ENCODE measurements around the gene KCNMA1.

DNA sequence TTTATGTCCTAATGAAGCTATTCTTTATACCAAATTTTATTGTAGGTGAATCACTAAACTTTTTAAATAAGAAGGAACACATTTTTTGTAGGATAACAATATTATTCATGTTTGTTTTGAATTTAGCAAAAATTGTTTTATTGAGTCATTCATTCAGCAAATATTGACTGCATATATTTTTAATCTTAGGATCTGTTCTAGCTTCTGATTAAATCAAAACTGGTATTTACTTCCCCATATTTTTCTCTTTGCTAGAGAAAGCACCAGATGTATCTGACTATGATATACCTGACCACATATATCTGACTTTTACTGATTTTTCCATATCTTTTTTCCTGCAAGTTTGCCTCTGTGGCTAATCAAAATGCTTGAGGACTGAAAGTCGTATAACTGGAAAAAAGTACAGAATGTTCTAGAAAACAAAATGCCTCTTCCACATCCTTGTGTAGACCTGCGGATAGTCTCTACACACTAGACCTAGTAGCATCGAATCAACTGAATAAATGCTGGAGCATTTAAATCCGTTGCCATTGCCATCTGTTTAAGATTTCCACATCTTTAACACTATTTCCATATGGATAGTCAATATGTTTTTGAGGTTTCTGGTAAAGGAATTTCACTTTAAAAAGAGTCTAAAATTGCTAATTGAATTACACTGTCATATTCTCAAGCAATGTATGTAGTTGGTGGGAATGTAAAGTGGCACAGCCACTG lies 594.7 kb downstream of the KCNMA1 start:
- no peak for TF ChIP-seq POLR2A (IDR thresholded peaks at IDR 0.05)
- TF ChIP-seq, protein P1, sequence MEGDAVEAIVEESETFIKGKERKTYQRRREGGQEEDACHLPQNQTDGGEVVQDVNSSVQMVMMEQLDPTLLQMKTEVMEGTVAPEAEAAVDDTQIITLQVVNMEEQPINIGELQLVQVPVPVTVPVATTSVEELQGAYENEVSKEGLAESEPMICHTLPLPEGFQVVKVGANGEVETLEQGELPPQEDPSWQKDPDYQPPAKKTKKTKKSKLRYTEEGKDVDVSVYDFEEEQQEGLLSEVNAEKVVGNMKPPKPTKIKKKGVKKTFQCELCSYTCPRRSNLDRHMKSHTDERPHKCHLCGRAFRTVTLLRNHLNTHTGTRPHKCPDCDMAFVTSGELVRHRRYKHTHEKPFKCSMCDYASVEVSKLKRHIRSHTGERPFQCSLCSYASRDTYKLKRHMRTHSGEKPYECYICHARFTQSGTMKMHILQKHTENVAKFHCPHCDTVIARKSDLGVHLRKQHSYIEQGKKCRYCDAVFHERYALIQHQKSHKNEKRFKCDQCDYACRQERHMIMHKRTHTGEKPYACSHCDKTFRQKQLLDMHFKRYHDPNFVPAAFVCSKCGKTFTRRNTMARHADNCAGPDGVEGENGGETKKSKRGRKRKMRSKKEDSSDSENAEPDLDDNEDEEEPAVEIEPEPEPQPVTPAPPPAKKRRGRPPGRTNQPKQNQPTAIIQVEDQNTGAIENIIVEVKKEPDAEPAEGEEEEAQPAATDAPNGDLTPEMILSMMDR (IDR thresholded peaks at IDR 0.05): no peak
